Measurements from ENCODE around the gene CBX3. TPM values are rescaled to one million over a fixed set of nuclear protein-coding genes. Genes with fewer than 3 reads are reported as not detected.

The CBX3 gene
- total and polyA plus RNA-seq, 2 of the 13 experiments (the other 11 are each of a cell fraction or from before 2014, with no cell fraction given) = 53.9 to 249 TPM

DNA sequence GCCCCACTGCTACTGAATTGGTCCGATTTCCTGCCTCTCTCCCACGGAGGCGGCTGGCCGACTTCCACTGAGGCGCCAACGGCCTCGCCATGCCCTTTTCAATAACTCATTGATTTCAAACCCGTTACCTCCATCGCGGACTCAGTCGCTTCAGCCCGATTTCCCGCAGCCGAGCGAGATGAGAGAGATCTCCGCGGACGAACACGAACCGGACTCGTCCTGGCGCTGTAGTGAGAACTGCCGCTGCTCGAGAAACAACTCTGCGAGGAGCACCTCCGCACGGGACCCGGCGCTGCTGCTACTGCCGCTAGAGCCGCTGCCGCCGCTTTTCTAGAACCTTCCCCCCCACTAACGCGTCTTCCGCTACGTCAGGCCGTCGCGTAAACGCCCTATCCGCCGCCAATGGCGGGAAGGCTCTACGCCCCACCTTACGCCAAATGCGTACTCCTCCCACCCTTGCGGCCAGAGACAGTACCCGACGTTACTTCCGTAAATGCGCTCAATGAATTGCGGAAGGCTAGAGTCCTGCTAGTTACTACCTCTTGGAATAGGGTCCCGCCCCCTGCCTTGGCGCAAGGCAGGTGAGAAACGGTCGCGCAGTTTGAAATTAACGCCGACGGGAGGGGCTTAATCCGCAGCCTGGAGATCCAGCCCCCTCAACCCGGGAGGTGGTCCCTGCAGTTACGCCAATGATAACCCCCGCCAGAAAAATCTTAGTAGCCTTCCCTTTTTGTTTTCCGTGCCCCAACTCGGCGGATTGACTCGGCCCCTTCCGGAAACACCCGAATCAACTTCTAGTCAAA lies 900 bp upstream of the CBX3 start, which contains the start of gene HNRNPA2B1 (continued):
- TF ChIP-seq ZBTB38 (CRISPR knock-in tag; IDR thresholded peaks at IDR 0.05) (peak; percentile 35; the same call in 1 of the 2 replicates), KLF6 (CRISPR knock-in tag; IDR thresholded peaks at IDR 0.05) (peak; percentile 86), RAD21 (CRISPR knock-in tag; IDR thresholded peaks at IDR 0.05) (peak; percentile 33; the same call in 1 of the 2 replicates), GFI1 (CRISPR knock-in tag; IDR thresholded peaks at IDR 0.05; ENCODE audit: borderline replicate concordance) (peak; percentile 18; the same call in 1 of the 2 replicates), ZNF264 (CRISPR knock-in tag; IDR thresholded peaks at IDR 0.05) (peak; percentile 80; the same call in 1 of the 2 replicates), ZNF484 (CRISPR knock-in tag; IDR thresholded peaks at IDR 0.05; ENCODE audit: borderline replicate concordance, low read depth) (no peak), HNRNPH1 (optimal IDR thresholded peaks at IDR 0.05; ENCODE audit: low read depth, low read length) (peak; percentile 100), AGO1 (IDR thresholded peaks at IDR 0.05; ENCODE audit: low read depth, low read length, poor library complexity, severe bottlenecking) (peak; percentile 100), CHD2 (IDR thresholded peaks at IDR 0.05; ENCODE audit: low read depth, low read length) (no peak), NFIB (CRISPR knock-in tag; IDR thresholded peaks at IDR 0.05; ENCODE audit: borderline replicate concordance) (no peak), SPEN (CRISPR knock-in tag; IDR thresholded peaks at IDR 0.05; ENCODE audit: low read depth) (peak; percentile 60; the same call in 1 of the 2 replicates), SUZ12 (IDR thresholded peaks at IDR 0.05; ENCODE audit: low read depth, low read length) (no peak), CBFB (CRISPR knock-in tag; IDR thresholded peaks at IDR 0.05) (peak; percentile 75; the same call in 1 of the 2 replicates), ZNF776 (CRISPR knock-in tag; IDR thresholded peaks at IDR 0.05) (peak; percentile 66; the same call in 1 of the 2 replicates), ASH2L (IDR thresholded peaks at IDR 0.05; ENCODE audit: insufficient read length, low read depth, low read length) (peak; percentile 19), ZNF292 (CRISPR knock-in tag; IDR thresholded peaks at IDR 0.05; ENCODE audit: borderline replicate concordance, low read depth) (no peak), HNF4A (CRISPR knock-in tag; IDR thresholded peaks at IDR 0.05) (no peak), SP140L (CRISPR knock-in tag; IDR thresholded peaks at IDR 0.05; ENCODE audit: borderline replicate concordance) (no peak), ZNF629 (CRISPR knock-in tag; conservative IDR thresholded peaks at IDR 0.05) (no peak; the same call in 1 of the 2 replicates)
- TF ChIP-seq, protein P1, sequence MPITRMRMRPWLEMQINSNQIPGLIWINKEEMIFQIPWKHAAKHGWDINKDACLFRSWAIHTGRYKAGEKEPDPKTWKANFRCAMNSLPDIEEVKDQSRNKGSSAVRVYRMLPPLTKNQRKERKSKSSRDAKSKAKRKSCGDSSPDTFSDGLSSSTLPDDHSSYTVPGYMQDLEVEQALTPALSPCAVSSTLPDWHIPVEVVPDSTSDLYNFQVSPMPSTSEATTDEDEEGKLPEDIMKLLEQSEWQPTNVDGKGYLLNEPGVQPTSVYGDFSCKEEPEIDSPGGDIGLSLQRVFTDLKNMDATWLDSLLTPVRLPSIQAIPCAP (CRISPR knock-in tag; IDR thresholded peaks at IDR 0.05; ENCODE audit: low read depth) = no peak
- TF ChIP-seq, protein P2, sequence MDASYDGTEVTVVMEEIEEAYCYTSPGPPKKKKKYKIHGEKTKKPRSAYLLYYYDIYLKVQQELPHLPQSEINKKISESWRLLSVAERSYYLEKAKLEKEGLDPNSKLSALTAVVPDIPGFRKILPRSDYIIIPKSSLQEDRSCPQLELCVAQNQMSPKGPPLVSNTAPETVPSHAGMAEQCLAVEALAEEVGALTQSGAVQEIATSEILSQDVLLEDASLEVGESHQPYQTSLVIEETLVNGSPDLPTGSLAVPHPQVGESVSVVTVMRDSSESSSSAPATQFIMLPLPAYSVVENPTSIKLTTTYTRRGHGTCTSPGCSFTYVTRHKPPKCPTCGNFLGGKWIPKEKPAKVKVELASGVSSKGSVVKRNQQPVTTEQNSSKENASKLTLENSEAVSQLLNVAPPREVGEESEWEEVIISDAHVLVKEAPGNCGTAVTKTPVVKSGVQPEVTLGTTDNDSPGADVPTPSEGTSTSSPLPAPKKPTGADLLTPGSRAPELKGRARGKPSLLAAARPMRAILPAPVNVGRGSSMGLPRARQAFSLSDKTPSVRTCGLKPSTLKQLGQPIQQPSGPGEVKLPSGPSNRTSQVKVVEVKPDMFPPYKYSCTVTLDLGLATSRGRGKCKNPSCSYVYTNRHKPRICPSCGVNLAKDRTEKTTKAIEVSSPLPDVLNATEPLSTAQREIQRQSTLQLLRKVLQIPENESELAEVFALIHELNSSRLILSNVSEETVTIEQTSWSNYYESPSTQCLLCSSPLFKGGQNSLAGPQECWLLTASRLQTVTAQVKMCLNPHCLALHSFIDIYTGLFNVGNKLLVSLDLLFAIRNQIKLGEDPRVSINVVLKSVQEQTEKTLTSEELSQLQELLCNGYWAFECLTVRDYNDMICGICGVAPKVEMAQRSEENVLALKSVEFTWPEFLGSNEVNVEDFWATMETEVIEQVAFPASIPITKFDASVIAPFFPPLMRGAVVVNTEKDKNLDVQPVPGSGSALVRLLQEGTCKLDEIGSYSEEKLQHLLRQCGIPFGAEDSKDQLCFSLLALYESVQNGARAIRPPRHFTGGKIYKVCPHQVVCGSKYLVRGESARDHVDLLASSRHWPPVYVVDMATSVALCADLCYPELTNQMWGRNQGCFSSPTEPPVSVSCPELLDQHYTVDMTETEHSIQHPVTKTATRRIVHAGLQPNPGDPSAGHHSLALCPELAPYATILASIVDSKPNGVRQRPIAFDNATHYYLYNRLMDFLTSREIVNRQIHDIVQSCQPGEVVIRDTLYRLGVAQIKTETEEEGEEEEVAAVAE (CRISPR knock-in tag; IDR thresholded peaks at IDR 0.05; ENCODE audit: borderline replicate concordance) = peak; percentile 47; the same call in 1 of the 2 replicates
- TF ChIP-seq, protein P3, sequence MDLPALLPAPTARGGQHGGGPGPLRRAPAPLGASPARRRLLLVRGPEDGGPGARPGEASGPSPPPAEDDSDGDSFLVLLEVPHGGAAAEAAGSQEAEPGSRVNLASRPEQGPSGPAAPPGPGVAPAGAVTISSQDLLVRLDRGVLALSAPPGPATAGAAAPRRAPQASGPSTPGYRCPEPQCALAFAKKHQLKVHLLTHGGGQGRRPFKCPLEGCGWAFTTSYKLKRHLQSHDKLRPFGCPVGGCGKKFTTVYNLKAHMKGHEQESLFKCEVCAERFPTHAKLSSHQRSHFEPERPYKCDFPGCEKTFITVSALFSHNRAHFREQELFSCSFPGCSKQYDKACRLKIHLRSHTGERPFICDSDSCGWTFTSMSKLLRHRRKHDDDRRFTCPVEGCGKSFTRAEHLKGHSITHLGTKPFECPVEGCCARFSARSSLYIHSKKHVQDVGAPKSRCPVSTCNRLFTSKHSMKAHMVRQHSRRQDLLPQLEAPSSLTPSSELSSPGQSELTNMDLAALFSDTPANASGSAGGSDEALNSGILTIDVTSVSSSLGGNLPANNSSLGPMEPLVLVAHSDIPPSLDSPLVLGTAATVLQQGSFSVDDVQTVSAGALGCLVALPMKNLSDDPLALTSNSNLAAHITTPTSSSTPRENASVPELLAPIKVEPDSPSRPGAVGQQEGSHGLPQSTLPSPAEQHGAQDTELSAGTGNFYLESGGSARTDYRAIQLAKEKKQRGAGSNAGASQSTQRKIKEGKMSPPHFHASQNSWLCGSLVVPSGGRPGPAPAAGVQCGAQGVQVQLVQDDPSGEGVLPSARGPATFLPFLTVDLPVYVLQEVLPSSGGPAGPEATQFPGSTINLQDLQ (CRISPR knock-in tag; IDR thresholded peaks at IDR 0.05) = 0 out of 2 replicates have a peak, but pooled peaks have one; percentile 37

All from HepG2 (cell line).